22Rv1 (cell line): ENCODE results near the gene PLCXD1.

Experiments
- CTCF ChIP-seq: fragments of 450-650 bp; IDR thresholded peaks from 2 replicates; pipeline ENCODE4 v1.5.1; 2017; ENCODE audit warnings: mild to moderate bottlenecking
- ZFX ChIP-seq: fragments of 450-650 bp; IDR thresholded peaks from 2 replicates; pipeline ENCODE4 v1.6.1; 2017; ENCODE audit warnings: antibody characterized with exemption, borderline replicate concordance

DNA sequence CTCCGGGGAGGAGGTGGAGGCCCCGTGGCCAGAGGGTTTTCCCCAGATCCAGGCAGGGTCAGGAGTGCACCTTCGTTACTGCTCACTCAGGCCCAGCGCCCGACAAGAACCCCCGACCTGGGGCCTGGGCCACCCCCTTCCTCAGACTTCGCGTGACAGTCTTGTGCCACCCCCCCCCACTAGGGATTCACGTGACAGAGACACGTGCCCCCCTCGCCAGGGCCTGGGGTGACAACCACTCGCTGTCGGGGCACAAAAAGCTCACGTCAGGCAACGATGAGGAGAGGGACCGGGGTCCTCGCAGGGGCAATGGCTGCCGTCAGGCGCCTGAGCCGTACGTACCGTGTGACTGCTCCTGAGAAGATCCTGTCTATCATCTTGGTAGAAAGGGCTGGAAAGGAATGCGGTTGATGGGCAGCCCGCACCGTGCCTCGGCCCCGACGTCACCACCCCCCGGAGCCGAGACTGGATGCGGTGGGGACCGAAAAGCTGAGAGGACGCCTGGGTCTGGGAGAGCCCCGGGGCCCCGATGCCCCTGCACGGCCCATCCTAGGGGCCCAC, 60.4 kb downstream of the PLCXD1 start:
- TF ChIP-seq CTCF (no peak), ZFX (no peak)
